ENCODE data around the gene BACE1. TPM values are rescaled to one million over a fixed set of nuclear protein-coding genes. Genes with fewer than 3 reads are reported as not detected.
"Not testable (repeated sequence)": the region's sequence is repeated elsewhere in the genome, so short reads cannot be mapped to it uniquely, and the experiment has no call there.

The BACE1 gene
- total RNA-seq, 2 donors from 2014 or later, result 0.16 to 0.17 TPM

DNA sequence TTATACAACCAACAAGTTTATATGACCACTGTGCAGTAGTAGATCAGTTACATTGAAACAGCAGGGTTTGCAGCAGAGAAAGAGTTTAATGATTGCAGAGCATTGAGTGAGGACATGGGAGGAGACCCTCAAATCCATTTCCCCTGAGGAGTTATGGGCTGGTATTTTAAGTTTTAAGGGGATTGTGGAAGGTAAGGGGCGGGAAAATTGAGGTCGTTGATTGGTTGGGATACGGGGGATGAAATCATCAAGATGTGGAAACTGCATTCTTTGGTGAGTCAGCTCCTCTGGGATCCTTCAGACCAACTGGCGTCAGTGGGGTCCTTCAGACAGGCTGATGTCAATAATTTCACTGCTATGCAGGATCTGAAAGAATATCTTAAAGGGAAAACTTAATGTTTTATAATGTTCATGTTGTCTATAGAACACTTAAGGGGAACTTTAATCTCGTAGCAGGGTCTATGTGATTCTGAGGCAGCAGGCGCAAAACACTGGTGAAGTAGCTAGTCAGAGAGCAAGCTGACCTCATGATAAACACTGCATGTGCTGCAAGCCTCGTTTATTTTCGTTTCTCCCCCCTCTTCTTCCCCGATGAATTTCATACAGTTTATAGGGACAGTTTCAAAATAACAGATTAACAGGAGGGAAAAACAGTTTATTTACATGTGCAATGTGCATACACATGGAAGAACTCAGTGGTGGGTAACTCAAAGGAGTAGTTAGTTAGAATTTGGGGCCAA is 42.3 kb downstream of the BACE1 start:
- Mint-ChIP-seq H3K4me1 (peaks cover 18% of the 10 kb centered on the region), H3K4me3 (no peak overlapping the region), H3K27ac (peak overlapping the region; percentile 37), H3K27me3 (no peaks in the 10 kb centered on the region), H3K36me3 (ENCODE audit: low read depth) (peaks cover 7% of the 10 kb centered on the region), H3K9me3 (no peaks in the 10 kb centered on the region)
- ATAC-seq (replicated peaks), result no peak

DNA sequence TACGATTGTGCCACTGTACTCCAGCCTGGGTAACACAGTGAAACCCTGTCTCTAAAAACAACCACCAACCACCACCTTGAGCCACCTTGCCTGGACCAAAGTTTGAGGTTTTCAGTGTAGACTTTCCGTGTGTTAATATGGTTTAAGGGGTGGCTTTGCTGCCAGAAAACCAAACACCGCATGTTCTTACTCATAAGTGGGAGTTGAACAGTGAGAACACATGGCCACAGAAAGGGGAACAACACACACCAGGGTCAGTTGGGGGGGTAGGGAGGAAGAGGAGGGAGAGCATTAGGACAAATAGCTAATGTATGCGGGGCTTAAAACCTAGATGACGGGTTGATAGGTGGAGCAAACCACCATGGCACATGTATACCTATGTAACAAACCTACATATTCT is 43.9 kb downstream of the BACE1 start:
- not testable (repeated sequence) for ATAC-seq (replicated peaks); H3K27ac Mint-ChIP-seq; H3K9me3 Mint-ChIP-seq; H3K27me3 Mint-ChIP-seq; H3K4me3 Mint-ChIP-seq
- peaks cover 16% of the 10 kb centered on the region for H3K36me3 Mint-ChIP-seq (ENCODE audit: low read depth)
- H3K4me1 Mint-ChIP-seq, result peaks cover 18% of the 10 kb centered on the region

DNA sequence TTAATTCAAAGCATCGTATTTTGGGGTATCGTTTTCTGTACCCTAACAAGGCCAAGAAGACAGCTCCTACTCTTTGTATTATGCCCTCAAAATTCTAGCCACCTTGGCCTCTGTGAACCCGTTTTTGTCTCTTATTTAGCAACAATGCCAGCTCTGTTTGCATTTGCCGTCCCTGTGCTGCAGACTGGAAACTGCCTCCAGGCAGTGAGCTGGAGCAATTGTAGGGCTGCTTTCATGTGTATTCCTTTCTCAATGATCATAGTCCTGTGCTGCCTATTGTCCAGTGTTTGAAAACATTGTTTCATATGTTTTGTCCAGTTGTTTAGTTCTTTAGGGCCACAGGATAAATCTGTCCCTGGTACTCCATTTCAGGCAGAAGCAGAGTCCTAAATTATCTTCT is 44.8 kb downstream of the BACE1 start:
- ATAC-seq (replicated peaks), result no peak
- peaks cover 18% of the 10 kb centered on the region for H3K4me1 Mint-ChIP-seq
- H3K36me3 Mint-ChIP-seq (ENCODE audit: low read depth), result peaks cover 26% of the 10 kb centered on the region
- no peaks in the 10 kb centered on the region for H3K27me3 Mint-ChIP-seq
- H3K4me3 Mint-ChIP-seq, result no peak overlapping the region
- no peak overlapping the region for H3K27ac Mint-ChIP-seq
- H3K9me3 Mint-ChIP-seq, result no peaks in the 10 kb centered on the region

DNA sequence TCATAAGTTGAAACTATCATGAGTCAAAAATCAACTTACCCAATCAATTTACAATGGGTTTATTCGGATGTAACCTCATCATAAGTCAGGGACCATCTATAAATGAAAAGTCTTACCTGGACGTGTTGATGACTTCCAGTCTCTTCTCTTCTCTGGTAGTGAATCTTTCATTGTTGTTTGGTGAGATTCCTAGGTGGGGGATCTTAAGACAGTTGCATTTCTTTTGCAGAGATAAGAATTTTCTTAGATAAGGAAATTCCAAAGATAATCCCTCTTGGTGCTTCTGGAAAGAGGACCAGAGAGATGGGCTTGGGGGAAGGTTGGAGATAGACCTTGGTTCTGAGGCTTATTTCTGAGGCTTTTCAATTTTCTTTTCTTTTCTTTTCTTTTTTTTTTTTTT is 46.2 kb downstream of the BACE1 start:
- no peak for ATAC-seq (replicated peaks)
- no peaks in the 10 kb centered on the region for H3K27me3 Mint-ChIP-seq
- no peak overlapping the region for H3K27ac Mint-ChIP-seq
- H3K4me1 Mint-ChIP-seq, result peaks cover 9% of the 10 kb centered on the region
- no peak overlapping the region for H3K4me3 Mint-ChIP-seq
- H3K36me3 Mint-ChIP-seq (ENCODE audit: low read depth), result peaks cover 32% of the 10 kb centered on the region
- H3K9me3 Mint-ChIP-seq, result no peaks in the 10 kb centered on the region

DNA sequence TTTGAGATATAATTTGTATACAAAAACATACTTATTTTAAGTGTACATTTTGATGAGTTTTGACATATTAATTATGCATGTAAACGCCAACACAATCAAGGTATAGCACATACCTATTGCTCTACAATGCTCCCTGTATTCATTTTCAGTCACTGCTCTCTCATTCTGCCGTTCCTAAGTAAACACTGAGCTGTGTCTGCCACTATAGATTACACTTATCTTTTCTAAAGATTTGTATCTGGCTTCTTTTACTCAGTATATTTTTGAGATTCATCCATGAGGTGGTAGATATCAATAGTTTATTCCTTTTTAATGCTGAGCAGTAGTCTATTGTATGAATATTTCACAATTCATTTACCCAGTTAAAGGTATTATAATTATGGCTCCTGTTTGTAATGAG is 50.3 kb downstream of the BACE1 start:
- no peak overlapping the region for H3K27ac Mint-ChIP-seq
- no peaks in the 10 kb centered on the region for H3K27me3 Mint-ChIP-seq
- ATAC-seq (replicated peaks), result no peak
- no peak overlapping the region for H3K4me3 Mint-ChIP-seq
- H3K4me1 Mint-ChIP-seq, result peaks cover 4% of the 10 kb centered on the region
- H3K36me3 Mint-ChIP-seq (ENCODE audit: low read depth), result peaks cover 40% of the 10 kb centered on the region
- H3K9me3 Mint-ChIP-seq, result no peaks in the 10 kb centered on the region

DNA sequence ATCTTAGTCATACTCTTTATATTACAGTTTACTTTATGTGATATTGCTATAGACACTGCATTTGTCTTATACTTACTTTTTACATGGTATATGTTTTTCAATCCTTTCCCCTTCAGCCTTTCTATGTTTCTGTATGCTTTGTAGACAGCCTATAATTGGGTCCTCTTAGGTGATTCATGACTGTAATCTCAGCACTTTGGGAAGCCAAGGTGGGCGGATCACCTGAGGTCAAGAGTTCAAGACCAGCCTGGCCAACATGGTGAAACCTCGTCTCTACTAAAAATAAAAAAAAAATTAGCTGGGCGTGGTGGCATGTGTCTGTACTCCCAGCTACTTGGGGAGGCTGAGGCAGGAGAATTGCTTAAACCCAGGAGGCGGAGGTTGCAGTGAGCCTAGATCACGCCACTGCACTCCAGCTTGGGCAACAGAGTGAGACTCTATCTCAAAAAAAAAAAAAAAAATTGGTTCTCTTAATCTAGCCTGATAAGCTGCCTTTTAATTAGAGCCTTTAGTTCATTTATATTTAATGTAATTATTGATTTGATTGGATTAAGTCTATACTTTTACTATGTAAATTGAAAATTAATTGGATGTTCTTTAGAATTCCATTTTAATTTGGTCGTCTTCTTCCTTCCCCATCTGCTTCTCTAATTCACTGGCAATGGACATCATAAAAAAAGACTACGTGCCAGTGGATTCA is 51.3 kb downstream of the BACE1 start:
- H3K27ac Mint-ChIP-seq; H3K4me1 Mint-ChIP-seq; H3K9me3 Mint-ChIP-seq; H3K4me3 Mint-ChIP-seq; ATAC-seq (replicated peaks); H3K27me3 Mint-ChIP-seq: not testable (repeated sequence)
- peaks cover 45% of the 10 kb centered on the region for H3K36me3 Mint-ChIP-seq (ENCODE audit: low read depth)

DNA sequence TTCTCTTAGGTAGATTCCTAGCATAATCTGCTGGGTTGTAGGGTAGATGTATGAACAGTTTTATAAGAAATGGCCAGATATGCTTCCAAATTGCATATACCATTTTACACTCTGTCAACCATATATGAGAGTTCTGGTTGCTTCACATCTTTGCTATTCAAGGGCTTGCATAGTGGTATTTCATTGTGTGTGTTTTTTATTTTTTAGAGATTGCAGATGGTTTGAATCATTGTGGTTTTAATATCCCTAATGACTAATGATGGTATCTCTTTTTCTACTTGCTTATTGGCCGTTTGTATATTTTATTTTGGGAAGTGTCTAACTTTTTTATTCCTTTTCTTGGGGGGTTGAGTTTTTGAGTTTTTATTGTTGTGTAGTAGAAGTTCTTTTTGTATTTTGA is 56.6 kb downstream of the BACE1 start:
- no peak for ATAC-seq (replicated peaks)
- H3K27ac Mint-ChIP-seq, result no peak overlapping the region
- no peaks in the 10 kb centered on the region for H3K27me3 Mint-ChIP-seq
- peaks cover 13% of the 10 kb centered on the region for H3K4me1 Mint-ChIP-seq
- H3K4me3 Mint-ChIP-seq, result no peak overlapping the region
- H3K36me3 Mint-ChIP-seq (ENCODE audit: low read depth), result peaks cover 36% of the 10 kb centered on the region
- H3K9me3 Mint-ChIP-seq, result no peaks in the 10 kb centered on the region

DNA sequence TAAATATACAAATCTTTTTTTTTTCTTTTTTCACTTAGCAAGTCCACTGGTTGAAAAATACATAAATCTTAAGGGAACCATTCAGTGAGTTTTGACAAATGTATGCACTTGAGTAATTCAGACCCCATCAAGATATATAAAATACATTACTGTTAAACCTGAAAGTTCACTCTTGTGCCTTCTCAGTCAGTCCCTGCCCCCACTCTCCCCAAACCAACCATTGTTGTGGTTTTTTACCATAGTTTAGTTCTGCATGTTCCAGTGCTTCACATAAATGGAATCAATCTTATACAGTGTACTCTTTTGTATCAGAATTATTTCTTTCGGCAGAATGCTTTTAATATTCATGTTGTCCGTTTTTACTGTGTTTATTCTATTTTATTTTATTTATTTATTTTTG is 57.5 kb downstream of the BACE1 start:
- no peak overlapping the region for H3K4me3 Mint-ChIP-seq
- H3K4me1 Mint-ChIP-seq, result peaks cover 13% of the 10 kb centered on the region
- no peak overlapping the region for H3K27ac Mint-ChIP-seq
- no peaks in the 10 kb centered on the region for H3K9me3 Mint-ChIP-seq
- ATAC-seq (replicated peaks), result no peak
- peaks cover 44% of the 10 kb centered on the region for H3K36me3 Mint-ChIP-seq (ENCODE audit: low read depth)
- H3K27me3 Mint-ChIP-seq, result no peaks in the 10 kb centered on the region

DNA sequence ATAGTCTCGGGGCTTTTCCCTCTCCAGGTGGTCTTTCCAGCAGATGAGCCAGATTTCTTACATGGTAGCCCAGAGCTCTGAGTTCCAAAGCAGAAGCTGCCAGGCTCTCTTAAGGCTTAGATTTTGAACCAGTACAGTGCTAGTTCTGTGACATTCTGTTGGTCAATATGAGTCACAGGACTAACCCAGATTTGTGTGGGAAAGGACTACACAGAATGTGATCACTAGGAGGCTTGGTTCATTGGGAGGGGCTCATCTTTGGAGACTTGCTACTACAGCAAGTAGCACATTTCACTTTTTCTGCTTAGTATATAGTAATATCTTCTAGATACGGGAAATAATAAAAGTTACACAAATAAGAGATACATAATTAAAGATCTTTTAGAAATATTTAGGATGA is 59.5 kb downstream of the BACE1 start:
- ATAC-seq (replicated peaks), result peak; percentile 51

DNA sequence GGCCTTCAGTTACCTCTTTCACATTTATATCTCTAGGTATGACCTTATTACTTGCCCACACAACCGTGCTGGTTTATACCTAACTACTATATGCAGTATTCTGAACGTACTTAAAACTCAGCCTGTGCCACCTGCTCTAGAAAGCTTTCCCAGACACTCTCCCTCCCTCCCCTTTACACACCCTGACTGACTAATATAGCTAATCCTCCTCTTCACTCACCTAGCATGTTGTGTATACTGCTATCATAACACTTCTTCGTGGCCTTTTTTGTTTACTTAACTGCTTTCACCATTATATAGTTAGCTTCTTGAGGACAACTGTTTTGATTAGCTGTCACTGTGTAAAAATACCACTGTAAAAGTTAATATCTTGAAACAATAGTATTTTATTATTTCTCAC is 60.1 kb downstream of the BACE1 start:
- H3K9me3 Mint-ChIP-seq, result no peaks in the 10 kb centered on the region
- H3K27me3 Mint-ChIP-seq, result no peaks in the 10 kb centered on the region
- H3K4me3 Mint-ChIP-seq, result no peak overlapping the region
- H3K27ac Mint-ChIP-seq, result peak overlapping the region; percentile 75
- peaks cover 49% of the 10 kb centered on the region for H3K36me3 Mint-ChIP-seq (ENCODE audit: low read depth)
- H3K4me1 Mint-ChIP-seq, result peaks cover 9% of the 10 kb centered on the region
- ATAC-seq (replicated peaks), result no peak

More for the DNA sequence above, 59.5 kb downstream of the BACE1 start:
- Mint-ChIP-seq H3K27ac (peak overlapping the region; percentile 6), H3K9me3 (no peaks in the 10 kb centered on the region), H3K36me3 (ENCODE audit: low read depth) (peaks cover 50% of the 10 kb centered on the region), H3K4me3 (no peak overlapping the region), H3K4me1 (peaks cover 9% of the 10 kb centered on the region), H3K27me3 (no peaks in the 10 kb centered on the region)

DNA sequence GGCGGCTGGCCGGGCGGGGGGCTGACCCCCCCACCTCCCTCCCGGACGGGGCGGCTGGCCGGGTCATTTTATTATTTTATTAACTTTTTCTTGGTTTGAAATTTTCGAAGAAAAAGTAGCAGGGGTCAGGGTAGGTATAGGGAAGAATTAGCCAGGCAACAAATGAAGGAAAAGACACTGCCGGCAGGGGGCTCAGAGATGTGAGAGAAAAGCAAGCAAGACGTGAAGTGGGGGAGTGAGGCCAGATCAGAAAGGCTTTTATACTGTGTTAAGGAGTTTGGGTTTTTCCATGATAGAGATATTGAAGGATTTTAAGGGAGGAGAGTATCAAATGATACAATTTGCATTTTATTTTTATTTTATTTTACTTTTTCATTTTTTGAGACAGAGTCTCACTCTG is 64.5 kb downstream of the BACE1 start:
- Mint-ChIP-seq H3K27me3 (no peaks in the 10 kb centered on the region), H3K9me3 (no peaks in the 10 kb centered on the region), H3K36me3 (ENCODE audit: low read depth) (peaks cover 74% of the 10 kb centered on the region), H3K4me3 (no peak overlapping the region), H3K4me1 (peaks cover 5% of the 10 kb centered on the region), H3K27ac (no peak overlapping the region)
- no peak for ATAC-seq (replicated peaks)

DNA sequence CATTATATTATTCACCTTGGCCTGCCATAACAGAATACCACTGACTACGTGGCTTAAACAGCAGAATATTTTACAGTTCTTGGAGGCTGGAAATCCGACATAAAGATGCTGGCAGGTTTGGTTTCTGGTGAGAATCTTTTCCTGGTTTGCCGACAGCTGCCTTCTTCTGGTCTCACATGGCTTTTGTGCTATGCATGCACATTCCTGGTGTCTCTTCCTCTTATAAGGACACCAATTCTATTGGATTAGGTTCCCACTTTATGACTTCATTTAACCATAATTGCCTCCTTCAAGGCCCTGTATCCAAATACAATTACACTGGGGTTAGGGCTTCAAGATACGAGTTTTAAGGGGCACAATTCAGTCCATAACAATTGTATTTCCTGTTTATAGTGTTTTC is 66.5 kb downstream of the BACE1 start:
- Mint-ChIP-seq H3K4me1 (no peaks in the 10 kb centered on the region), H3K27ac (peak overlapping the region; percentile 10), H3K4me3 (no peak overlapping the region), H3K27me3 (no peaks in the 10 kb centered on the region), H3K9me3 (no peaks in the 10 kb centered on the region), H3K36me3 (ENCODE audit: low read depth) (peaks cover 81% of the 10 kb centered on the region)
- ATAC-seq (replicated peaks), result no peak

DNA sequence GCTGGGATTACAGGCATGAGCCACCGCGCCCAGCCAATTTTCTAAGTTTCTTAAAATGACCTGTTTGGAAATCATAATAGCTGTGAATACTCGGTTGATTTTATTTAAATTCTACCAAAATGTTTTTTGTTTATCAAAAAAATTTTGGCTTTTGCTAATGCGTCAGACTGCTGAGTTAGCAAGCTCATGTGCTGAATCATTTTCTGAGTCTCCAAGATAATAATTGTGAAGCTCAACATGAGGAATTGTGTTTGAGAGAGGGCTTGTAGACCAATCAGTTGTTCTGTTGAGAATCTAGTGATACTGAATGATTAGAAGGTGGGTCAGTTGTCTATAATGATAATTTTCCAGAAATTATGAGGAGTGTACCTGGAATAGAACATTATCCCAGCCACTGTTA is 67.7 kb downstream of the BACE1 start:
- Mint-ChIP-seq H3K9me3 (no peaks in the 10 kb centered on the region), H3K36me3 (ENCODE audit: low read depth) (peaks cover 80% of the 10 kb centered on the region), H3K4me3 (no peak overlapping the region), H3K4me1 (no peaks in the 10 kb centered on the region), H3K27ac (no peak overlapping the region), H3K27me3 (no peaks in the 10 kb centered on the region)
- ATAC-seq (replicated peaks), result no peak

DNA sequence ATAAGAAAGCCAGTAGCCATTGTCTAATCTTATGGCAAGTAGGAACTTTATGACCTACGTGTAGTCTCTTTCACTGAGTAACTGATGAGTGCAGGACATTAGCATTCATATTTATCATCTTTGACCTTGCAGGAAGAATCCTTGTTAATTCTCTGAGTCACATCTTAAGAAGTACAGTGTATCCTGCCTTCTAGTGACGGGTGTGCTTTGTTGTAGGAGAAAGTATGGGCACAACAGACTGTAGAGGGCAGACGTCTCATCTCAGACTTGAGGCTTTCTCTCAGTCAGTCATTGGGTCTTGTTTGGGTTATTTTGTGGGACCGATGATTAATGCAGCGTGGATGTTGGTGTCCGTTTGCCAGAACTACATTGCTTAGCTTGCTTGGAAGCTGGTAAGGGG is 76.8 kb downstream of the BACE1 start:
- no peak overlapping the region for H3K4me3 Mint-ChIP-seq
- H3K9me3 Mint-ChIP-seq, result no peaks in the 10 kb centered on the region
- H3K27me3 Mint-ChIP-seq, result no peaks in the 10 kb centered on the region
- ATAC-seq (replicated peaks), result no peak
- H3K36me3 Mint-ChIP-seq (ENCODE audit: low read depth), result peaks cover 48% of the 10 kb centered on the region
- no peaks in the 10 kb centered on the region for H3K4me1 Mint-ChIP-seq
- peak overlapping the region; percentile 67 for H3K27ac Mint-ChIP-seq

DNA sequence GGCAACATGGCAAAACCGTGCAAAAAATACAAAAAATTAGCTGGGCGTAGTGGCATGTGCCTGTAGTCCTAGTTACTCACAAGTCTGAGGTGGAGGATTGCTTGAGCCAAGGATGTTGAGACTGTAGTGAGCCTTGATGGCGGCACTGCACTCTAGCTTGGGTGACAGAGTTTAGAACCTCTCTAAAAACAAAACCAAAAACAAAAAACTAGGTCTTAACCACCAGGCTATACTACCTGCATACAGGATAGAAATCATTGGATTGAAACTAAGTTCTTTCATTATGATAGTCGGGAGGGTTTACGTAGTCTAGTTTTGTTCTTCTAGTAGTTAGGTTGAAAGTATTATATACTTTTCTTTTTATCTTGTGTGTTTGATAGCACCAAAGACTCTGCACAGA is 77.8 kb downstream of the BACE1 start:
- H3K27me3 Mint-ChIP-seq, result no peaks in the 10 kb centered on the region
- peaks cover 39% of the 10 kb centered on the region for H3K36me3 Mint-ChIP-seq (ENCODE audit: low read depth)
- peak overlapping the region; percentile 67 for H3K27ac Mint-ChIP-seq
- no peak overlapping the region for H3K4me3 Mint-ChIP-seq
- peak; percentile 92 for ATAC-seq (replicated peaks)
- peaks cover 5% of the 10 kb centered on the region for H3K4me1 Mint-ChIP-seq
- H3K9me3 Mint-ChIP-seq, result no peaks in the 10 kb centered on the region

All from activated T-helper 17 cell treated with anti-CD3 and anti-CD28 coated beads, Interleukin-2, amount 50 U/mL, for 72 hours (primary cell).